Type B pancreatic cell (in vitro differentiated cells): Measurements from ENCODE around the gene IFT74. TPM values are rescaled to one million over a fixed set of nuclear protein-coding genes. Genes with fewer than 3 reads are reported as not detected.
A peak's percentile ranks its signal among the peaks of the same experiment; 100 is the strongest.

Experiments used
- DNase-seq: peaks from one replicate; pipeline ENCODE4 v3.0.0; 2021; ENCODE audit warnings: mixed read lengths; ENCODE audit not compliant: unreplicated experiment; ENCODE audit errors: extremely low spot score
- H3K27ac Mint-ChIP-seq: 2 replicates; pipeline ENCODE4 v1.8.0; 2021; ENCODE audit warnings: mild to moderate bottlenecking, mixed read lengths
- H3K27me3 Mint-ChIP-seq: 2 replicates; pipeline ENCODE4 v1.8.0; 2021; ENCODE audit warnings: mixed read lengths
- H3K36me3 Mint-ChIP-seq: 2 replicates; pipeline ENCODE4 v1.8.0; 2021; ENCODE audit warnings: mixed read lengths
- H3K4me1 Mint-ChIP-seq: one replicate; pipeline ENCODE4 v1.8.0; 2021; ENCODE audit warnings: mixed read lengths; ENCODE audit not compliant: unreplicated experiment
- H3K4me3 Mint-ChIP-seq: 2 replicates; pipeline ENCODE4 v1.8.0; 2021; ENCODE audit warnings: mild to moderate bottlenecking, mixed read lengths
- H3K9me3 Mint-ChIP-seq: 2 replicates; pipeline ENCODE4 v1.8.0; 2021; ENCODE audit warnings: mixed read lengths
- CTCF ChIP-seq: fragments of 200-600 bp; sonication (generic); conservative IDR thresholded peaks from 2 replicates; pipeline ENCODE4 v1.5.0; 2021; ENCODE audit warnings: antibody characterized with exemption, mild to moderate bottlenecking
- total RNA-seq: library from RNA; stranded (reverse); gene quantifications from 2 replicates; pipeline ENCODE4 v1.2.1, GENCODE V29; 2021; ENCODE audit warnings: low replicate concordance

The IFT74 gene
- total RNA-seq, 1 donor from 2014 or later, result 19.3 TPM

- no peak for DNase-seq
- H3K27ac Mint-ChIP-seq, result no peak overlapping the region
These were observed 20.4 kb upstream of the IFT74 start for GRCh38 chr9:26935847-26936246.

GRCh38 chr9:26937816-26938371, 18.3 kb upstream of the IFT74 start:
- peaks cover 25% of the 10 kb centered on the region for H3K36me3 Mint-ChIP-seq
- H3K27me3 Mint-ChIP-seq, result no peaks in the 10 kb centered on the region
- no peak overlapping the region for H3K27ac Mint-ChIP-seq
- peaks cover 14% of the 10 kb centered on the region for H3K4me1 Mint-ChIP-seq
- no peak for DNase-seq
- no peak overlapping the region for H3K4me3 Mint-ChIP-seq
- no peaks in the 10 kb centered on the region for H3K9me3 Mint-ChIP-seq
- no peak for TF ChIP-seq CTCF

More at GRCh38 chr9:26935847-26936246, 20.4 kb upstream of the IFT74 start:
- Mint-ChIP-seq H3K4me1 (peaks cover 7% of the 10 kb centered on the region), H3K36me3 (peaks cover 21% of the 10 kb centered on the region), H3K4me3 (no peak overlapping the region), H3K9me3 (no peaks in the 10 kb centered on the region), H3K27me3 (no peaks in the 10 kb centered on the region)
- no peak for TF ChIP-seq CTCF

GRCh38 chr9:26939955-26940711, 16.1 kb upstream of the IFT74 start:
- no peaks in the 10 kb centered on the region for H3K27me3 Mint-ChIP-seq
- DNase-seq, result no peak
- no peaks in the 10 kb centered on the region for H3K9me3 Mint-ChIP-seq
- no peak overlapping the region for H3K4me3 Mint-ChIP-seq
- H3K4me1 Mint-ChIP-seq, result peaks cover 19% of the 10 kb centered on the region
- no peak overlapping the region for H3K27ac Mint-ChIP-seq
- peaks cover 31% of the 10 kb centered on the region for H3K36me3 Mint-ChIP-seq
- TF ChIP-seq CTCF, result no peak

- peaks cover 31% of the 10 kb centered on the region for H3K36me3 Mint-ChIP-seq
- no peaks in the 10 kb centered on the region for H3K9me3 Mint-ChIP-seq
- no peaks in the 10 kb centered on the region for H3K27me3 Mint-ChIP-seq
- no peak for DNase-seq
- H3K4me3 Mint-ChIP-seq, result no peak overlapping the region
- H3K4me1 Mint-ChIP-seq, result peaks cover 25% of the 10 kb centered on the region
- H3K27ac Mint-ChIP-seq, result no peak overlapping the region
- no peak for TF ChIP-seq CTCF
These were observed 15.4 kb upstream of the IFT74 start for GRCh38 chr9:26940779-26941178.

GRCh38 chr9:26945591-26945990, 10.6 kb upstream of the IFT74 start:
- peaks cover 14% of the 10 kb centered on the region for H3K36me3 Mint-ChIP-seq
- no peak for TF ChIP-seq CTCF
- no peaks in the 10 kb centered on the region for H3K27me3 Mint-ChIP-seq
- peaks cover 23% of the 10 kb centered on the region for H3K4me1 Mint-ChIP-seq
- H3K27ac Mint-ChIP-seq, result peak overlapping the region; percentile 100
- no peak for DNase-seq
- H3K4me3 Mint-ChIP-seq, result peak overlapping the region; percentile 98
- H3K9me3 Mint-ChIP-seq, result no peaks in the 10 kb centered on the region
